HG03060 (cell line): Measurements from ENCODE around the gene IL9R.
"Not testable (repeated sequence)": the region's sequence is repeated elsewhere in the genome, so short reads cannot be mapped to it uniquely, and the experiment has no call there.

Experiments used
- ATAC-seq: cut with Tn5 transposase; IDR thresholded peaks from one replicate; pipeline ENCODE4 v1.9.1; 2021; ENCODE audit warnings: low read depth, moderate number of reproducible peaks; ENCODE audit not compliant: unreplicated experiment

Gene IL9R

GRCh38 chrX:155997436-155997835, at the start of gene IL9R:
Gene IL9R (plus strand): TSS chrX:155997696. CDS start chrX:155997760, 64 bp downstream.
- peak; percentile 62 for ATAC-seq

- no peak for ATAC-seq
Observed at GRCh38 chrX:155949098-155949497, 48.4 kb upstream of the IL9R start.

GRCh38 chrX:155951237-155951789, 46.2 kb upstream of the IL9R start:
- no peak for ATAC-seq

GRCh38 chrX:155953055-155953454, 44.4 kb upstream of the IL9R start:
- no peak for ATAC-seq

- no peak for ATAC-seq
Observed at GRCh38 chrX:155954793-155955192, 42.7 kb upstream of the IL9R start.

- ATAC-seq: no peak
Observed at GRCh38 chrX:155956099-155956498, 41.4 kb upstream of the IL9R start.

- no peak for ATAC-seq
Observed at GRCh38 chrX:155956649-155957048, 40.8 kb upstream of the IL9R start.

- no peak for ATAC-seq
Observed at GRCh38 chrX:155957843-155958242, 39.7 kb upstream of the IL9R start.

GRCh38 chrX:155959018-155959587, 38.4 kb upstream of the IL9R start:
- no peak for ATAC-seq

- ATAC-seq: no peak
Observed at GRCh38 chrX:155962906-155963305, 34.6 kb upstream of the IL9R start.

- no peak for ATAC-seq
Observed at GRCh38 chrX:155966876-155967275, 30.6 kb upstream of the IL9R start.

GRCh38 chrX:155967653-155968325, 29.7 kb upstream of the IL9R start:
- no peak for ATAC-seq

- ATAC-seq: no peak
Observed at GRCh38 chrX:155968326-155968661, 29.2 kb upstream of the IL9R start.

- no peak for ATAC-seq
Observed at GRCh38 chrX:155968791-155969190, 28.7 kb upstream of the IL9R start.

GRCh38 chrX:155971658-155972057, 25.8 kb upstream of the IL9R start:
- not testable (repeated sequence) for ATAC-seq

- ATAC-seq: not testable (repeated sequence)
Observed at GRCh38 chrX:155972241-155972640, 25.3 kb upstream of the IL9R start.

GRCh38 chrX:155983326-155983725, 14.2 kb upstream of the IL9R start:
- no peak for ATAC-seq

- no peak for ATAC-seq
Observed at GRCh38 chrX:155985208-155985607, 12.3 kb upstream of the IL9R start.

GRCh38 chrX:155986995-155987394, 10.5 kb upstream of the IL9R start:
- not testable (repeated sequence) for ATAC-seq

GRCh38 chrX:155988859-155989258, 8.6 kb upstream of the IL9R start:
- no peak for ATAC-seq

- ATAC-seq: no peak
Observed at GRCh38 chrX:155993421-155993820, 4.1 kb upstream of the IL9R start.

- ATAC-seq: no peak
Observed at GRCh38 chrX:155995321-155995875, 2.1 kb upstream of the IL9R start.
